Activated CD4-positive, alpha-beta memory T cell treated with anti-CD3 and anti-CD28 coated beads for 36 hours (primary cell): ENCODE results near the gene METTL25B. TPM values are rescaled to one million over a fixed set of nuclear protein-coding genes. Genes with fewer than 3 reads are reported as not detected.

Experiments used
- CTCF ChIA-PET: fragments of 350-600 bp; sonication (Branson Sonifier 250); formaldehyde crosslinking; loops from one replicate; lab custom pipeline; 2021; ENCODE audit warnings: antibody characterized with exemption, inconsistent platforms; lab: Charles Lee
- POLR2A ChIA-PET: fragments of 350-600 bp; sonication (Branson Sonifier 250); formaldehyde crosslinking; loops from one replicate; lab custom pipeline; 2021; ENCODE audit warnings: antibody characterized with exemption; lab: Charles Lee
- DNase-seq: peaks from one replicate; pipeline ENCODE4 v3.0.0-alpha.2; 2020
- H3K27ac Mint-ChIP-seq: one replicate; pipeline ENCODE4 v1.8.0; 2021; ENCODE audit warnings: mixed read lengths
- H3K27me3 Mint-ChIP-seq: one replicate; pipeline ENCODE4 v1.8.0; 2021; ENCODE audit warnings: mixed read lengths
- H3K36me3 Mint-ChIP-seq: one replicate; pipeline ENCODE4 v1.8.0; 2021; ENCODE audit warnings: mixed read lengths
- H3K4me1 Mint-ChIP-seq: one replicate; pipeline ENCODE4 v1.8.0; 2021; ENCODE audit warnings: low read depth, mixed read lengths
- H3K4me3 Mint-ChIP-seq: one replicate; pipeline ENCODE4 v1.8.0; 2021; ENCODE audit warnings: mild to moderate bottlenecking, mixed read lengths
- H3K9me3 Mint-ChIP-seq: one replicate; pipeline ENCODE4 v1.8.0; 2021; ENCODE audit warnings: mixed read lengths
- intact Hi-C: fragments of 100-400 bp; cut with micrococcal nuclease; formaldehyde crosslinking; loops from one replicate; pipeline ENCODE4 v1.15.1; 2023
- total RNA-seq, 2 experiments: library from RNA; stranded (reverse); gene quantifications; one replicate each; pipeline ENCODE4 v1.2.3, GENCODE V29; 2021

METTL25B gene
- total RNA-seq, 2 experiments from 2014 or later = 43.0 to 46.3 TPM

DNA sequence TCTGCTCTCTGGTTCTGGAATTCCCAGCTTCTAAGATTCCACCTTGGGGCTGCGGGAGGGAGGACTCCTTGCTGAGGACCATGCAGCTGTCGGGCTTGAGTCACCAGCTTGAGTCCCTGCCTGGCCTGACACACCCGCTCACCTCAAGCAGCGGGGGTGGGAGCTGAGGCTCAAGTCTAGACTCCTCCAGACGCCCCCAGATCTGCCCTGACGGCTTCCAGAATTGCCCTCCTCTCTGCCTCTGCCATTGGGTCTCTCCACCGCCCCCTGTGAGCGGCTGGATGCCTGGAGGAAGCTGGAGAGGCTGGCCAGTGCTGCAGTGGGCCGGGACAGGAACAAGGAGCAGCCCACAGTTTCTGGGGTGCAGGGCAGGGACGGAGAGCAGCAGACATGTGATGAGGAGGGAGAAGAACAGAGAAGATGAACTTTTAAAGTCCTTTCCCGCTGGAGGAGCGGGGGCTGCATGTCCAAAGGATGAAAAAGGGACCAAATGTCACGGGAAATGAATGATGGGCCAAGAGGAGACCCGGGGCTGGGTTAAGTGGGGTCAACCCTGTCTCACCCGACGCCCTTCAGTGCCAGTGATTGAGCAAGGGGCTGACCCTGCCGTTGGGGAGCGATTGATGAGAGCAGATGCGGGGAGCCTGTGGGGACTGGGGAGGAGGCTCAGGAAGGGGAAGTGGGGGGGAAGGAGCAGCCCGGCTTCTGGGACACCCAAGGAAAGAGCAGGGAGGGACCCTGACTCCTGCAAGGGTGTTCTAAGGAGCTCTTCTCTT is 36.4 kb upstream of the METTL25B start:
- peaks cover 61% of the 10 kb centered on the region for H3K27me3 Mint-ChIP-seq
- no peak overlapping the region for H3K27ac Mint-ChIP-seq

DNA sequence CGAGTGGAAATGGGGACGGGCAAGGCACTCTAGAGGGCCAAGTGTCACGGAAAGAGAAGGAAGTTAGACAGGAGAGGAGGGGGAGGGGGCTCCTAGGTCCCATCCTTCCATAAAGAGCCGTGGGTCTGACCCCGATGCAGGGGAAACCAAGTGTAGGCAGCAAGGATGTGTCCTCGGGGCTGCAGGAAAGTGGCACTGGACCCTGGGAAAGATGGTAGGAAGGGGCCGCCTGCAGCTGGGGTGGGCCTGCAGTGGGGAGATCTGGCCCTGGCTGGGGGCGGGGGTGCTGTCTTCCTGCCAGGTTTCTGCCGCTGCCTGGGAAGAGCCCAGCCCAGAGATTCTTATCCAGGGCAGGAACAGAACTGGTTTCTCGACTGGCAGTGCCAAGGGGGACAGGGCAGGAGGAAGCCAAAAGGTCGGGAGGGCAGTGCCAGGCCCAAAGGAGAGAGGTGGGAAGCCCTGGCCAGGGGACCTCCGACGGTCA is 35.8 kb upstream of the METTL25B start:
- Mint-ChIP-seq H3K4me3 (no peak overlapping the region), H3K9me3 (no peaks in the 10 kb centered on the region), H3K27me3 (peaks cover 65% of the 10 kb centered on the region), H3K27ac (no peak overlapping the region), H3K4me1 (peaks cover 10% of the 10 kb centered on the region), H3K36me3 (no peaks in the 10 kb centered on the region)
- POLR2A ChIA-PET = no interaction called here
- DNase-seq = no peak
- intact Hi-C loops = no loop called here
- CTCF ChIA-PET = interaction anchor here (4.3 to 36.2 kb wide), 3 partner anchors 22 to 199 kb away, joined by 58 to 1179 read pairs (median 78); partner anchors contain the start of genes CRABP2, ISG20L2, METTL25B and NTRK1

More for the DNA sequence above, 36.4 kb upstream of the METTL25B start:
- Mint-ChIP-seq H3K36me3 (no peaks in the 10 kb centered on the region), H3K9me3 (no peaks in the 10 kb centered on the region), H3K4me1 (peaks cover 10% of the 10 kb centered on the region), H3K4me3 (no peak overlapping the region)
- POLR2A ChIA-PET = no interaction called here
- no peak for DNase-seq
- intact Hi-C loops = no loop called here
- CTCF ChIA-PET = interaction anchor here (0.9 to 36.2 kb wide), 7 partner anchors 15 to 199 kb away, joined by 3 to 1179 read pairs (median 37); partner anchors contain the start of genes CRABP2, ISG20L2, METTL25B and NES

DNA sequence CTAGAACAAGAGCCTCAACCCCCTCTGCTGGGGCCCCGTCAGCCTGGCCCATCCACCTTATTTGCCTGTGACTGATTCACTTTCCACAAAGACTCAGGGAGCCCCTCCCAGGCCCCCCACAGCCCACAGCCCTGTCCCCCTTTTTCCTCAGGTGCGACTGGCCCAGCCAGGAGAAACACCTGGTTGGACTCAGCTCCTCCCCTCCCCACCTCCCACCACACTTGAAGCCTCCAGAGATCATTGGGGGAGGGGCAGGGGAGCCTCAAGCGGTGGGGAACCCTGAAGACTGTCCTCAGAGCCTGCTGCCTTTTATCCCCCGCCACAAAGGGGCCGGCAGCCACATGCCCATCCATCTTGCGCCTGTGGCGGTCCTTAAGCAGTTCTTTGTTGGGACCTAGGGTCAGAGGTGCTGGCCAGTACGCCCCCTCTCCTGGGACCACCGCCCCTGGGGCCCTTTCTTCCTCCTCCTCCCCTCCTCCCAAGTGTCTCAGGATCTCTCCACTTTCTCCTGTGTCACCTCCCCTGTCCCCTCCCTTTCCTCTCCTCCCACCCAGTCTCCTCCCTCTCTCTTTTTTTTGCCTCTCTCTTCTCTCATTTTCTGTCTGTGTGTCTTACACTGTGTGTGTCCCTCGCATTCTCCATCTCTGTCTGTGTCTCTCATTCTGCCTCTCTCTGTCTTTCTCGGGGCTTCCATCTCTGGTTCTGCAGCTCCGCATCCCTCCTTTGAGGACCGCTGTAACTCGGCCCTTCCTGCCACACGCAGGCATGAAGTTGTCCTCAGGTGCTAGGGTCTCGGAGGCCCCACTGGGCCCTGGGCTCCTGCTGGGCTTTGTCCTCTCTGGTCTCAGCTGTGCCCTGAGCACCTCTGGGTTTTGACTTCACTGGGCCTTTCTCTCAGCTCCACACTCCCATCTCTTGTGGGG is 35.1 kb upstream of the METTL25B start:
- no peaks in the 10 kb centered on the region for H3K9me3 Mint-ChIP-seq
- H3K4me3 Mint-ChIP-seq = no peak overlapping the region
- CTCF ChIA-PET = interaction anchor here (1.2 to 36.2 kb wide), 3 partner anchors 16 to 198 kb away, joined by 3 to 1179 read pairs (median 58); partner anchors contain the start of genes CRABP2, ISG20L2, METTL25B and NES
- POLR2A ChIA-PET = no interaction called here
- no peaks in the 10 kb centered on the region for H3K36me3 Mint-ChIP-seq
- peaks cover 10% of the 10 kb centered on the region for H3K4me1 Mint-ChIP-seq
- DNase-seq = no peak
- H3K27ac Mint-ChIP-seq = no peak overlapping the region
- intact Hi-C loops = no loop called here
- H3K27me3 Mint-ChIP-seq = peaks cover 68% of the 10 kb centered on the region

DNA sequence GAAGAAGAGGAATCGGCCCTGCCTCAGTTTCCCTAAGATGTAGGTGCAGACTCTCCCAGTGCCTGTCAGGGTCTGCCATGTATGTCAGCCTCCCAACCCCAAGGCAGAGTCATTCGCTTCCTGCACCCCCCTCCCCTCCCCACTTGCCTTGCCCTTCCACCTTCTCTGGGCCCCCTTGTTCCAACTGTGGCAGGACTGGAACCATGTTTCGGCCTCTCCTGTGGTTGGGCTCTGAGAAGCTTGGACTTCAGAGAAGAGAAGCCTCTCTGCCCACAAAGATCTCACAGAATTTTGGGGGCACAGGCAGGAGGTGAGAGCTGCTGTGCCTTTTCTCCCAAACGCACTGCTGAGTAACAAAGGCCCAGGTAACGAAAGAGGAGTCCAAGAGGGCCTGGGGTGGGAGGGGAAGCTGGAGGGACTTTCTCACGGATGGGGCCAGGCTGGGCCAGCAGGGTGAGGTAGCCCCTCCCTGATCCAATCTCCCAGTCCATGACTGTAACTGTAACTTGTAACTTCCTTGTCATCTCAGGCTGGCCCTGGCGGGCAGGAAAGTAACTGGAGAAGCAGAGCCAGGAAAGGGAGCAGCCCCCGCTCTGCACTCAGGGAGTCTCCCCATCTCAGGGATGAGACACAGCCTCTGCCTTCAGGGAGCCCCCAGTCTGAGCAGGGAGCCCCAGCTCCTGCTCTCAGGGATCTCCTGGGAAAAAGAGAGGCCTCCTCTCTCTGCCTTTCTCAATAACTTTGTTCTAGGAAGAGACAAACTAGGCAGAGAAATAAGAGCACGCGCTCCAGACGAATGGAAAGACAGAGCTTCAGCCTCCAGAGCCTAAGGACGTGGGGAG is 34.2 kb upstream of the METTL25B start:
- POLR2A ChIA-PET = interaction anchor here (0.6 kb wide), 1 partner anchor 73 kb away, joined by 5 read pairs; no protein-coding TSS in a partner anchor
- Mint-ChIP-seq H3K27ac (no peak overlapping the region), H3K4me3 (no peak overlapping the region), H3K27me3 (peaks cover 62% of the 10 kb centered on the region), H3K4me1 (peaks cover 10% of the 10 kb centered on the region), H3K9me3 (no peaks in the 10 kb centered on the region), H3K36me3 (no peaks in the 10 kb centered on the region)
- intact Hi-C loops = no loop called here
- CTCF ChIA-PET = interaction anchor here (1.2 to 36.2 kb wide), 3 partner anchors 17 to 166 kb away, joined by 3 to 1179 read pairs (median 3); partner anchors contain the start of genes CRABP2, ISG20L2, METTL25B and NES
- no peak for DNase-seq

DNA sequence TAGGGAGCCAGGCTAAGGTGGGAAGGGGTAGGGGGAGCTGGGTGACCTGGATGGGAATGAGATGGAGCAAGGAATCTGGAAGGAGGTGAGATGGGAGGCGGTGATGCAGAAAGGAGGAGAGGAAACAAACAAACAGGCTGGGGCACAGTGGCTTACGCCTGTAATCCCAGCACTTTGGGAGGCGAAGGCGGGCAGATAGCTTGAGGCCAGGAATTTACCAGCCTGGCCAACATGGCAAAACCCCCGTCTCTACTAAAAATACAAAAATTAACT is 33.6 kb upstream of the METTL25B start:
- CTCF ChIA-PET = interaction anchor here (0.6 to 36.2 kb wide), 3 partner anchors 20 to 167 kb away, joined by 3 to 1179 read pairs (median 3); partner anchors contain the start of genes CRABP2, ISG20L2 and METTL25B
- Mint-ChIP-seq H3K27me3 (peaks cover 61% of the 10 kb centered on the region), H3K4me3 (no peak overlapping the region), H3K27ac (no peak overlapping the region), H3K4me1 (peaks cover 8% of the 10 kb centered on the region), H3K9me3 (no peaks in the 10 kb centered on the region), H3K36me3 (no peaks in the 10 kb centered on the region)
- no peak for DNase-seq
- POLR2A ChIA-PET = interaction anchor here (0.6 kb wide), 1 partner anchor 72 kb away, joined by 5 read pairs; no protein-coding TSS in a partner anchor
- intact Hi-C loops = no loop called here

DNA sequence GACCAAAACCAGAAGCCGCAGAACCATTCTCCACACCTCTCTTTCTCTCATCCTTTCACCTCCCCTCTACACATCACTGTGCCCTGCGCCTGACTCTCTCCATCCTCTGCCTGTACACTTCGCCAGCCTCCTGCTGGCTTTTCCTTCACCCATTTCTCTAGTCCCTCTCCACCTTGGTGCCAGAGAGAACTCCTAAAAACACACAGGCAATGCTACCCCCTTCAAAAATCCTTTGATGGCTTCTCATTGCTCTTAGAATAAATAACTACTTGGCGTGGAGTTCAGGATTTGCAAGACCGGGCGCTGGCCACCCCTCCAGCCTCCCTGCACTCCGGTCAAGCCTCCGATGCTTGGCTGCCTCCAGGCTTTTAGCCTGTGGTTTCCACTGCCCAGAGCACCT is 31.5 kb upstream of the METTL25B start:
- Mint-ChIP-seq H3K4me1 (peaks cover 6% of the 10 kb centered on the region), H3K4me3 (no peak overlapping the region), H3K27ac (no peak overlapping the region), H3K27me3 (peaks cover 45% of the 10 kb centered on the region), H3K36me3 (no peaks in the 10 kb centered on the region), H3K9me3 (no peaks in the 10 kb centered on the region)
- intact Hi-C loops = no loop called here
- no peak for DNase-seq
- ChIA-PET CTCF (interaction anchor here (36.2 kb wide), 1 partner anchor 18 kb away, joined by 1179 read pairs; the partner anchor contains the start of genes CRABP2, ISG20L2 and METTL25B), POLR2A (no interaction called here)

DNA sequence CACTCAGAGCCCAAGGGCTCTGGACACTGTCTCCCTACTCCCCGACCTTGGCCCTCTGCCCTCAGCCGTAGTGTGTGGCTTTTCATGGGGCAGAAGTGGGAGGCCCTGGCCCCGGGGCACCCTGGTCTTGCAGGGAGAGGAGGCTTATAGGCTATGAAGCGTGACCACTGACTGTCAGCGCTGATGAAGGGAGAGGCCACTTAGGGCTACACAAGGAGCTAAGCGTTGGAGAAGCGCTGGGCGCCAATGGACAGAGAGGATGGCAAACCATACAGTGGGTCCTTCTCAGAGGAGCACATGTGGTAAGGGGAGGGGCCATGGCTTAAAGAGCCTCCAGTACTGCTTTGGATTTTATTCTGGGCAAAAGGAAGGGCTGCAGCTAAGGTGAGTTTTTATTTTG is 30.8 kb upstream of the METTL25B start:
- Mint-ChIP-seq H3K36me3 (no peaks in the 10 kb centered on the region), H3K27ac (no peak overlapping the region), H3K9me3 (no peaks in the 10 kb centered on the region), H3K4me1 (peaks cover 3% of the 10 kb centered on the region), H3K27me3 (peaks cover 39% of the 10 kb centered on the region), H3K4me3 (no peak overlapping the region)
- DNase-seq = no peak
- ChIA-PET POLR2A (no interaction called here), CTCF (interaction anchor here (1.5 to 36.2 kb wide), 3 partner anchors 7 to 162 kb away, joined by 3 to 1179 read pairs (median 1179); partner anchors contain the start of genes CRABP2, ISG20L2, METTL25B and NES)
- intact Hi-C loops = no loop called here

DNA sequence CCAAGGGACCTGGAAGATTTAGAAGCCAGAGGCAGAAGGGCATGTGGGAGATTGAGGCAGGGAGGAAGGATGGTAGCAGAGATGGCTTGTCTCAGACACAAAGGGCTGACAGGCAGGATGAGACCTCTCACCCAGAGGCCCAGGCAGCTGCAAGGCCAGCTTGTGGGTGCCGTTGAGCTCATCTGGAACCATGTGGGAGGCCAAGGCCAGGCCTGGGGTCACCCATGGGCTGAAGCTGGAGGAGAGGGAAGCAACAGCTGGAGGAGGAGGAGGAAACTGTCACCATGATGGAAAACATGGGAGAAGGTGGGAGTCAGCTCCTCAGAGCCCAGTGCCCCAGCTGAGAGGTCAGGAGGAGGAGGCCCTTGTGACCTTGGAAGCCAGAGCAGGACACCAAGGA is 29.3 kb upstream of the METTL25B start:
- CTCF ChIA-PET = interaction anchor here (1.5 to 36.2 kb wide), 3 partner anchors 8 to 161 kb away, joined by 3 to 1179 read pairs (median 1179); partner anchors contain the start of genes CRABP2, ISG20L2, METTL25B and NES
- Mint-ChIP-seq H3K9me3 (no peaks in the 10 kb centered on the region), H3K4me1 (no peaks in the 10 kb centered on the region), H3K4me3 (no peak overlapping the region), H3K27ac (no peak overlapping the region), H3K36me3 (no peaks in the 10 kb centered on the region), H3K27me3 (peaks cover 32% of the 10 kb centered on the region)
- POLR2A ChIA-PET = no interaction called here
- DNase-seq = no peak
- intact Hi-C loops = no loop called here

DNA sequence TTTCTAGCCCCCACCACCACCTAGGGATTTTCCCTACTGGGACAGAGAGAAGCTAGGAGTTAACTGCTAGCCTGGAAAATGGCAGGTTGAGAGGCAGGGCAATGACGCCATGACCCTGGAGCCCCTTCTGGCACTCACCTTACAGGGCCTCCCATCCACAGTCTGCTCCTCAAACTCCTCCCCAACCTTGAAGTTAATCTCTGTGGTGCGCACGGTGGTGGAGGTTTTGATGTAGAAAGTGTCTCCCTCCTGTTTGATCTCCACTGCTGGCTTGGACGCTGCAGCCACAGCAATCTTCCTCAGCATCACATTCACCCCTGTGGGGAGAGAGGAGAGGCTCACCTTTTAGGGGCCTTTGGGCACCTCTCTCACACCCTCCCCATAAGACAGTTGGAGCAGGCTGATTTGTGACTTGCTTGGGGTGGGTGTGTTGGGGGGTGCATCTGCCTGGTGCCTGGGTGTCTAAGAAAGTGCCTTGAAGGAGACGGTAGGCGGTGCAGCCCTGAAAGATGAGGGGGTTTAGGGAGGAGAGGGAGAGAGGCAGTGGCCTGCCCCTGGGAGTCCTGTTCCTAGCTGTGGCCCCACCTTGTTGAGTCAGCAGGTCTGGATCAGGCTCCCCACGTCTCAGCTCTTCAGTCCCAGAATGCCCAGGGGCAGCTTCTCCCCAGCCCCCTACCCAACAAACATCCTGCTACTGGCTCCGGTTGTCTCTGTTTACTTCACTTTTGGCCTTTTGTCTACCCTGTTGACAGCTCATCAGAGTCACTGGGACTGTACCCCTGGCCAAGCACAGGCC is 27.3 kb upstream of the METTL25B start:
- CTCF ChIA-PET = interaction anchor here (0.5 to 36.2 kb wide), 3 partner anchors 10 to 117 kb away, joined by 3 to 1179 read pairs (median 1179); partner anchors contain the start of genes CRABP2, ISG20L2, METTL25B and NES
- intact Hi-C loops = no loop called here
- H3K36me3 Mint-ChIP-seq = no peaks in the 10 kb centered on the region

DNA sequence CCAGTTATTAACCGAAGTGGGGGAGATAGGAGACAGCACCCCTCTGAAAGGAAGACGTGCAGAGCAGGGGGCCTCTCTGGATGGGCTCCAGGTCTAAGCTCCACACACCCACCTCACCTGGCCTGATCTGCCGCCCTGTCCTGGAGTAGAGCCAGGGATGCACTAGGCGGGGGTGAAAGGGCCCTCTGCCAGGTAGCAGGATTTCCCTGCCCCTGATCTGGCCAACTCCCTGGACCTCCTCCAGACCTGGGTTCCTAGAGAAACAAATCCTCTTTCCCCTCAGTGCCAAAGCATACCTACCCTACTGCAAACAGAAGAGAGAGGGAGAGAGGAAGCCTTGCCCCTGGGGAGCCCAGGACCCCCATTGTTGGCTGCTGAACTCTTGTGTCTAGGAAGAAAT is 24.9 kb upstream of the METTL25B start:
- H3K27me3 Mint-ChIP-seq = peaks cover 28% of the 10 kb centered on the region
- CTCF ChIA-PET = interaction anchor here (1.1 to 36.2 kb wide), 5 partner anchors 11 to 62 kb away, joined by 3 to 1179 read pairs (median 47); partner anchors contain the start of genes BCAN, CRABP2, ISG20L2 and METTL25B
- no peak overlapping the region for H3K4me3 Mint-ChIP-seq
- intact Hi-C loops = no loop called here
- POLR2A ChIA-PET = no interaction called here
- peaks cover 28% of the 10 kb centered on the region for H3K4me1 Mint-ChIP-seq
- H3K36me3 Mint-ChIP-seq = no peaks in the 10 kb centered on the region
- H3K27ac Mint-ChIP-seq = no peak overlapping the region
- no peaks in the 10 kb centered on the region for H3K9me3 Mint-ChIP-seq
- DNase-seq = no peak

More for the DNA sequence above, 27.3 kb upstream of the METTL25B start:
- peaks cover 18% of the 10 kb centered on the region for H3K4me1 Mint-ChIP-seq
- POLR2A ChIA-PET = interaction anchor here (0.6 kb wide), 1 partner anchor 40 kb away, joined by 3 read pairs; no protein-coding TSS in a partner anchor
- peaks cover 40% of the 10 kb centered on the region for H3K27me3 Mint-ChIP-seq
- DNase-seq = no peak
- no peaks in the 10 kb centered on the region for H3K9me3 Mint-ChIP-seq
- no peak overlapping the region for H3K4me3 Mint-ChIP-seq
- H3K27ac Mint-ChIP-seq = no peak overlapping the region
